Stimulated activated CD4-positive, alpha-beta T cell treated with anti-CD3 and anti-CD28 coated beads, Interleukin-12 subunit alpha, Interleukin-12 subunit beta, amount 100 ng/mL, for 48 hours (primary cell): ENCODE results near the gene WWC2.
"Not testable (repeated sequence)": the region's sequence is repeated elsewhere in the genome, so short reads cannot be mapped to it uniquely, and the experiment has no call there.

Experiments used
- DNase-seq, 3 donors: peaks; one replicate each; pipeline ENCODE4 v3.0.0-alpha.2; 2020; ENCODE audit warnings: low read depth in 2 of 3, low spot score in 1 of 3

The WWC2 gene

GRCh38 chr4:183141997-183142396 lies 42.9 kb downstream of the WWC2 start:
- no peak for DNase-seq

- DNase-seq, result no peak
Observed at GRCh38 chr4:183142571-183143550, 43.8 kb downstream of the WWC2 start.

DNA sequence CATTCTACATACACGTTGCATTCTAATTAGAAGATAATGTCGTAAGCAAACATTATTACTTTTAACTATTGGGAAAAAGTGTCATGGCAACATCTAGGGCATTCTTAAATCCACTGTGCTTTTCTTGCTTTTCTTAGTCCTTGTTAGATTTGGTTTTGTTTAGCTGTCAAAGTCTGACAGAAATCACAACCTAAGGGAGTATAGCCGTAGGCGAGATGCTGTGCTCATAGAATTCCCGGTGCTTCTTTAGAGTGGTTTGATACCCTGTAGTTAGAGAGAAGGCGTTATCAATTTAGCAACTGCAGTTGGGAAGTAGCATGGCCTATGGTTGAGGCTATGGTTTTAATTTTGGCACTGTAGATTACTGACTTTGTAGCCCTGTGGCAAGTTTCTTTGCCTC lies 45.7 kb downstream of the WWC2 start:
- DNase-seq, result no peak

DNA sequence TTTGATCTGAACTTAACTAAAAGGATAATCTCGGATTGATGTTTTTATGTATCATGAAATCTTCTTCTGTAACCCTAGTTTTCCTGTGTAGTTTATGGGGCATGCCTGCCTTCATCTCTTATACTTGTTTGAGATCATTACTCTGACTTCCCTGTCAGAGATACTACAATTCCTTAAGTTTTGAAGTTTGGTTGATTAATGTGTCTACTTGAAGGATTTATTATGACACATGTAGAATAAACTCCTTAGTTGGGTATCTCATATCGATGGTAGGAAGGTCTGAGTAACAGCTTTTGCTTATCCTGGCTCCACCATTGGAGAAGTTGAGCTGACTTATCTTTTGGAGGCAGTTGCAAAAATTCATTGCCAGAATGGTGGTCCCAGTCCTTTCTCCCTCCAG lies 46.7 kb downstream of the WWC2 start:
- no peak for DNase-seq

DNA sequence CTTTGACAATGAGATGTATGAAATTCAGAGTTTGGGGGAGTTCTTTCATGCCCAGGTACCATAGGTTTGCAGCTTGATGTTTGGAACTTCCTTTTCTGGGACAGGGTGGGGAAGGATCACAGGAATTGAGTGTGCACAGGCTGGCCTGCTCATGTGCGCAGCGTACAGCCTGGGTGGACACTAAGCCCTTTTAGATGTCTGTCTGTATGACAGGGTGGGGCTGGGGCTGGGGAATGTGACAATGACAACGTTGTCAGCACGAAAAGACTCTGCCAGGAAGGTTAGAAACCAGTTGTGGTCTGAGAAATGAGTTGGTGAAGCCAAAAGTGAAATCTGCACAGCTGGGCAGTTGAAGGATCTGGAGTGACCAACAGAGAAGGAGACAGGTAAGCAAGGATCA lies 47.4 kb downstream of the WWC2 start:
- DNase-seq, result no peak

- no peak for DNase-seq
Observed at GRCh38 chr4:183147196-183147595, 48.1 kb downstream of the WWC2 start.

DNA sequence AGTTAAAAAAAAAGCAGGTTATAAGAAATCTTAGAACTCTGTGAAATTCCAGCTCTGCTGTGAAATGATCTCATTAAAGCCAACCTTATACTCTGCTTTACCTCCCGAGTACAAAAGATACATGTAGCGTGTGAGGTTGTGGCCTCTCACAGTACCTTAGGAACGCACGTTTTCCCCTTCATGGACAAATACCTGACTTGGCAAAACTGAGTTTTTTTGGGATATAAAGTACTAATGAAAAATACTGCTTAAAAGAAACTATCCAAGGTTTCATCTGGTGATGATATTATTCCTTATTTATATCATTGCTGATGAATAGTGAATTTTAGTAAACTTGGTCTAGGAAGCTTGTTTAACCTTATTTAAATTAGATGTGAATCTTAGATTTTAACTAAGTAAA lies 48.9 kb downstream of the WWC2 start:
- no peak for DNase-seq

DNA sequence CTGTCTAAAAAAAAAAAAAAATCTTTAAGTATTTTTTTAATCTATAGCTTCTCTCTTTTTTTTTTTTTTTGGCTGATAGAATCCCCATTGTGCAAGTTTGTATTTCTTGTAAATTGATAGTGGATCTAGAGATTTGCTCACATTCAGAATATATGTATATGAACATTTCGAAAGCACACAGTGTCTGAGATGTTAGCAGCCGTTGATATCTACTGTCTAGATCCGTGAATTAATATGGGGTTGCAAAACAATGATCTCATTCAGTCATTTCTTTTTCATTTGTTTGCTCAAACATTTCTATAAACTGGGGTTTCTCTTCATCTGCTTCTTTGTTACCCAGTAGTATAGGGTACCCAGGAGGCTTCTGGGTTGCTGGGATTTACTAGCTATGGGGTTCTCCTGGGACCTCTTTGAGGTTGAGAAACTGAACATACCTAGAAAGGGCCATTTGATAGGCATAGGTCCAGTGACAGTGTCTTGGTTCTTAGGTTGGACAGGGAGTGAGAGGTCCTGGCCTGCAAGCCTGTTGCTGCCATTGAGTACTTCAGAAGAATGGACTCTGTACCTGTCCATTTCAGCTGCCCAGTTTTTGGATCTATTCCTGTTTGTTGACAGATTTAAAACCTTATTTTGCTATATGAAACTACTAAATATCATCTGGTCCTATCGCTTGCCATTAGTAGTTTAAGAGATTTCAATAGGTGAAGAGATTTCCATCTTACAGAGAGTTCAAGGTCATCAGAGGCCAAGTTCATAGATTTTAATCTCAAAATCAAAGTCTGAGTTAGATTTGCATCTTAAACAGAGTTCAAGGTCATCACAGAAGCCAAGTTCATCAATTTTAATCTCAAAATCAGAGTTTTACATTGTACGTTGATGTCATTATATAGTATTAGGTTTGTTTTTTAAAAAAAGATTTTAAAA lies 50.8 kb downstream of the WWC2 start:
- DNase-seq, result no peak

- not testable (repeated sequence) for DNase-seq
Observed at GRCh38 chr4:183150664-183151063, 51.6 kb downstream of the WWC2 start.

DNA sequence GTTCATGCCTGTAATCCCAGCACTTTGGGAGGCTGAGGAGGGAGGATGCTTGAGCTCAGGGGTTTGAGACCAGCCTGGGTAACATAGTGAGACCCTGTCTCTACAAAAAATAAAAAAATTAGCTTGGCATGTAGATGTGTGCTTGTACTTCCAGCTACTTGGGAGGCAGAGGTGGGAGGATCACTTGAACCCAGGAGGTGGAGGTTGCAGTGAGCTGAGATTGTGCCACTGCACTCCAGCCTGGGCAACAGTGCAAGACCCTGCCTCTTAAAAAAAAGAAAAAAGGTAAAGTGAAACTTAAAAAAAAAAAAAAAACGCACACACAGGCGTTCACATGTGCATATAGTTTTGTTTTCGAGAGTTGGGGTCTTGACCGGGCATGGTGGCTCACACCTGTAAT lies 53.2 kb downstream of the WWC2 start:
- not testable (repeated sequence) for DNase-seq

DNA sequence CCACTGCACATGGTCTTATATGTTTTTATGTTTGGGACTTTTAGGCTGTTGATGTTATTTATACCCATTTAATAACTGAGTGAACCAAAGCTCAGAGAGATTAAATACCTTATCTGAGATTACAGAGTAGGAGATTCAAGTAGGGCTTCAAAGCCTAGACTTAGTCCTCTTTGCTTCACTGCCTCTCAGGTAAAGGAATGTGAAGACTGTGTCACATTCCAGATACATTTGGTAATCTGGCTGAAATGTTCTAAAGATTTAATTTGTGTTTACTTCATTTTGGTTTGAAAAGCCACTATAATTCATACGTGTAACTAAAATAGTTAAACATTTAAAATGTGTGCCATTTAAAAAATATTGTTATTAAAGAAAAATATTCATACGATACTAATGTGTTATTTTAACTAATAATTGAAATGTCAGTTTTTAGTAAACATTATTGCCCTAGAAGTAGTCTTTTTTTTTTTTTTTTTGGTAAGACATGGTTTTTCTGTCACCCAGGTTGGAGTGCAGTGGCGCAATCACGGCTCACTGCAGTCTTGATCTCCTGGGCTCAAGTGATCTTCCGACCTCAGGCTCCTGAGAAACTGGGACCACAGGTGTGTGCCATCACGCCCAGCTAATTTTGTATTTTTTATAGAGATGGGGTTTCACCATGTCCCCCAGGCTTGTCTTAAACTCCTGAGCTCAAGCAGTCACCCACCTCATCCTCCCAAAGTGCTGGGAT lies 54.3 kb downstream of the WWC2 start:
- no peak for DNase-seq

GRCh38 chr4:183154701-183155391 lies 55.8 kb downstream of the WWC2 start:
- DNase-seq, result no peak

DNA sequence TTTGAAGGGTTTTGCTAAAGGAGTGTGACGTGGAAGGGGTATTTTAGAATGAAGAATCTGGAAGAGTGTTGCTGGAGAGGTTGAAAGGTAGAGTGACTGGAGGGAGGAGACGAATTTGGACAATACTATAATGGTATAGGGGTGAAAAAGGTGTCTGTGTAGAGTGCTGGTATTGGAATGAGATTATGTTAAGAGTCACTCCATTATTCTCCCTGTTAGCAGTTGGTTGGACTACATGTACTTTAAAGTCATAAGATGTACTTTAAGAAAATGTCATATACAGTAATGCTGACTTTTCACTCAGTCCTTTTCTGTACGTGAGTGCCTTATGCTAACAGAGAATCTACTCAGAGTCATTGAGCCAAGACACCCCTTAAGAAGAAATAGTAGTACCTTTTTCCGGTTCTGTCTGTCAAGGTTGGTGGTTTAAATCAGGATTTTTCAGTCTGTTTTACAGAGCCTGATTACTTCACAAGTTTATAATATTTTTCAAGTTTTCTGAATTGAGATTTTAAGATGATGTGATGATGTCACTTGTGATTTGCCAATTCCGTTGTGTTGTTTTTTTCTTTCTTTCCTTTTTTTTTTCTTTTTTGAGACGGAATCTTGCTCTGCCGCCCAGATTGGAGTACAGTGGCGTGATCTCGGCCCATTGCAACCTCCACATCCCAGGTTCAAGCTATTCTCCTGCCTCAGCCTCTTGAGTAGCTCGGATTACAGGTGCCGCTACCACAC lies 56.6 kb downstream of the WWC2 start:
- DNase-seq, result no peak

DNA sequence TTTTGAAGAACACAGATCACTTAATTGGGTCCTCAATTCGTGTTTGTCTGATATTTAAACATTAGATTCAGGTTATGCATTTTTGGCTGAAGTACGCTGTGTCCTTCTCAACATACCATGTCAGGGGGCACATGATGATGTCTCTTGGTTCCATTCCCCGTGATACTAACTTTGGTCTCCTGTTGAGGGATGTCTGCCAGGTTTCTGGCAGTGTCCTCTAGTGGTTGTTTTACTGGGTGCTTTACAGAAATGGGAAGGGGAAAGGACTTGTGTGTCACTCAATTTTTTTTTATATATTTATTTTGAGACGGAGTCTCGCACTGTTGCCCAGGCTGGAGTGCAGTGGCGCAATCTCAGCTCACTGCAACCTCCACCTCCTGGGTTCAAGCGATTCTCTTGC lies 58.2 kb downstream of the WWC2 start:
- no peak for DNase-seq

- no peak for DNase-seq
Observed at GRCh38 chr4:183158062-183158461, 59.0 kb downstream of the WWC2 start.

GRCh38 chr4:183161630-183162029 lies 62.6 kb downstream of the WWC2 start:
- no peak for DNase-seq

- no peak for DNase-seq
Observed at GRCh38 chr4:183163135-183163534, 64.1 kb downstream of the WWC2 start.

- DNase-seq, result no peak
Observed at GRCh38 chr4:183164963-183165362, 65.9 kb downstream of the WWC2 start.

DNA sequence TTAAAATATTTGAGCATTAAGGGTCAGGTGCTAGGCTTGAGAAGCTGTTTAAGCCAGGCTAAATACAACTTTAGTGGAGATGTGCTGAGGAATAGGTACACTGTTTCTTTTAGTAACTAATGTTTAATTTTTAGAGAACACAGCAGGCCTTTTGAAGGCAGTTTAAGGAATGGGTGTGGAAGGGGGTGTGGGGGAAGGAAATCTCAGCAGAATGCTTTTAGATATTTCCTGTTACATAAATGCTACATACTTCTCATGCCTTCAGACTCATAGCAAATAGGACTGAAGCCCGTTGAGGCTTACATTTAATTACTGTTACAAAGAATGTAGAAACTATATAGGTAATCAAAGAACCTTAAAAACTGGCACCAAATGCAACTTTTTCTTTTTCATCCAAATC lies 66.3 kb downstream of the WWC2 start:
- DNase-seq, result no peak

DNA sequence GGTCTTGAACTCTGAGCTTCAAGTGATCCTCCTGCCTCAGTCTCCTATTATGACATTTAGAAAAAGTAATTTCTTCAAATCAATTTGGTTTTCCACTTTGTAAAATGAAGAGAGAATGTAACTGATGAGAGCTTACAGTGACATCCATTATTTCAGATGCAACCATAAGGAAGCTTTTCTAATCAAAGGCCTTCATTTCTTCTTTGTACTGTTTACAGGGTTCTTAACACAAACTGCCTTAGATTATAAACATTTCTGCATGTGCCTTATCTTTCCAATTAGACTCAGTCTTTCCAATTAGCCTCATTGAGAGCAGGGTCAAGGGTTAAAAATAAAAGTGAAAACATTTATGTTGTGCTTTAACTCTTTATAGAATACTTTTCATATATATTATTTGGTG lies 71.8 kb downstream of the WWC2 start:
- DNase-seq, result no peak
